Glutamatergic neuron (in vitro differentiated cells): Measurements from ENCODE around the gene PRRX2. TPM values are rescaled to one million over a fixed set of nuclear protein-coding genes. Genes with fewer than 3 reads are reported as not detected.

Source experiments
- DNase-seq: peaks from one replicate; pipeline ENCODE4 v3.0.0; 2022
- H3K27ac Mint-ChIP-seq: one replicate; pipeline ENCODE4 v1.8.0; 2020; ENCODE audit warnings: mild to moderate bottlenecking, mixed read lengths, inconsistent platforms; ENCODE audit not compliant: unreplicated experiment
- H3K27me3 Mint-ChIP-seq: one replicate; pipeline ENCODE4 v1.8.0; 2020; ENCODE audit warnings: mild to moderate bottlenecking, moderate library complexity, mixed read lengths, inconsistent platforms; ENCODE audit not compliant: unreplicated experiment
- H3K36me3 Mint-ChIP-seq: one replicate; pipeline ENCODE4 v1.8.0; 2020; ENCODE audit warnings: mild to moderate bottlenecking, mixed read lengths, inconsistent platforms; ENCODE audit not compliant: unreplicated experiment
- H3K4me1 Mint-ChIP-seq: one replicate; pipeline ENCODE4 v1.8.0; 2020; ENCODE audit warnings: mild to moderate bottlenecking, low read depth, mixed read lengths, inconsistent platforms; ENCODE audit not compliant: unreplicated experiment
- H3K4me3 Mint-ChIP-seq: one replicate; pipeline ENCODE4 v1.8.0; 2020; ENCODE audit warnings: mild to moderate bottlenecking, mixed read lengths, inconsistent platforms; ENCODE audit not compliant: unreplicated experiment
- H3K9me3 Mint-ChIP-seq: one replicate; pipeline ENCODE4 v1.8.0; 2020; ENCODE audit warnings: mild to moderate bottlenecking, moderate library complexity, mixed read lengths, inconsistent platforms; ENCODE audit not compliant: unreplicated experiment
- CTCF ChIP-seq: fragments of 200-600 bp; sonication (generic); IDR thresholded peaks from one replicate; pipeline ENCODE4 v1.5.0; 2021; ENCODE audit not compliant: partially characterized antibody, unreplicated experiment
- long read RNA-seq: library from polyadenylated mRNA; unstranded; transcript quantifications from one replicate; pipeline ENCODE4 v2.0.0, GENCODE V29; 2020; ENCODE audit not compliant: unreplicated experiment
- total RNA-seq: library from RNA; stranded (reverse); fragmentation: NEBNext Ultra II Directional; extraction: Animal tissue kit (Norgen Biotek cat#: 25700); gene quantifications from one replicate; pipeline ENCODE4 v1.2.1, GENCODE V29; 2021; ENCODE audit not compliant: unreplicated experiment

Gene PRRX2
- total RNA-seq = 2.3 TPM
- long read RNA-seq = 0 reads

GRCh38 chr9:129665389-129665775 lies at the start of gene PRRX2:
Gene PRRX2 (plus strand): TSS chr9:129665647. CDS start chr9:129665868, 221 bp downstream.
- H3K27me3 Mint-ChIP-seq = peaks cover 12% of the 10 kb centered on the region
- peak; percentile 60 for DNase-seq
- H3K4me3 Mint-ChIP-seq = peak within 1 kb of the TSS; percentile 30
- TF ChIP-seq CTCF = no peak
- peaks cover 2% of the 10 kb centered on the region for H3K4me1 Mint-ChIP-seq
- peak within 1 kb of the TSS; percentile 59 for H3K27ac Mint-ChIP-seq
- H3K9me3 Mint-ChIP-seq = peaks cover 2% of the 10 kb centered on the region
- no peaks in the 10 kb centered on the region for H3K36me3 Mint-ChIP-seq

GRCh38 chr9:129617167-129617566 lies 48.3 kb upstream of the PRRX2 start:
- H3K9me3 Mint-ChIP-seq = peaks cover 10% of the 10 kb centered on the region
- H3K27ac Mint-ChIP-seq = no peak overlapping the region
- no peak for DNase-seq
- no peaks in the 10 kb centered on the region for H3K36me3 Mint-ChIP-seq
- peaks cover 11% of the 10 kb centered on the region for H3K4me1 Mint-ChIP-seq
- TF ChIP-seq CTCF = no peak
- peaks cover 18% of the 10 kb centered on the region for H3K27me3 Mint-ChIP-seq
- H3K4me3 Mint-ChIP-seq = no peak overlapping the region

DNA sequence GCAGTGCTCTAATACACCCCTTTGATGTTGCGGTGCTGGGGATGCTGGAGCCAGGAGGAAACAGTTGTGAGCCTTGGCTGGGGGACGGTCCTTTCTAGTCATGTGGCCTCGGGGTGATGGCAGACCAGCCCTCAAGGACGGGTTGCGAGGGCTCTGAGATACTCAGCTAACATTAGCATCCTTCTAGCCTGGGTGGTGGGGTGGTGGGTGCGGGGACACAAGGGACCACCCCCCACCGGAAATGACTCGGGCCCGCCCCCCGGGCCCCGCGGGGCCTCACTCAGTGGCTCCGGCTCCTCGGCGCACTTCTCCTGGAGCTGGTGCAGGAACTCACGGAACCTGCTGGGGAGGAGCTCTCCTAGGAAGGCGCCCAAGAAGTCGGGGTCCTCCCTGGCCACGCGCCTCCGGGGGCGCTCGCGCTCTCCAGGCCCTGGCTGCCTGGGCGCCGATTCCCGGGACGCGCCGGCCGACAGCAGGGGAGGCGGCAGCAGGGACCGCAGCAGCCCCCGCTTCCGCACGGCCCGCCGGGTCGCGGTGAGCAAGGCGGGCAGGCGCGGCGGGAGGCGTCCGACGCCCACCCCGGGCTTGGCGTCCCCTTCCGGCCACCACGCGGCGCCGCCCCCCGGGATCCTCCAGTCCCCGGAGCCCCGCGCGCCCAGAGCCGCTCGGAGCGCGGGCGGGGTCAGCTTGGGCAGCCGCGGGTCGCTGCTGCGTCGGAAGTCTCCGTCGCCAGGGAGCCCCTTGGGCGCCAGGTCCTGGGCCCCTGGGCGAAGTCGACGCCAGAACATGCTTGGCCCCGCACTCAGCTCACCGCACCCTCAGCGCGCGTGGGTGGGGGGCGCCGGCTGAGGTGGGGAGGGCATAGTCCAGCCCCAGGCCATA lies 45.4 kb upstream of the PRRX2 start:
- peaks cover 17% of the 10 kb centered on the region for H3K4me1 Mint-ChIP-seq
- TF ChIP-seq CTCF = no peak
- H3K36me3 Mint-ChIP-seq = no peaks in the 10 kb centered on the region
- H3K9me3 Mint-ChIP-seq = peaks cover 13% of the 10 kb centered on the region
- H3K27ac Mint-ChIP-seq = peak overlapping the region; percentile 57
- DNase-seq = peak; percentile 58
- peaks cover 18% of the 10 kb centered on the region for H3K27me3 Mint-ChIP-seq
- peak overlapping the region; percentile 87 for H3K4me3 Mint-ChIP-seq

GRCh38 chr9:129620669-129621295 lies 44.7 kb upstream of the PRRX2 start, which contains the start of gene C9orf50:
Gene C9orf50 (minus strand): TSS chr9:129621101. CDS start chr9:129620574, 527 bp downstream.
- DNase-seq = peak; percentile 79
- Mint-ChIP-seq H3K4me3 (peak within 1 kb of the TSS; percentile 80), H3K27me3 (peaks cover 16% of the 10 kb centered on the region), H3K9me3 (peaks cover 13% of the 10 kb centered on the region), H3K27ac (peak within 1 kb of the TSS; percentile 93), H3K36me3 (no peaks in the 10 kb centered on the region), H3K4me1 (peaks cover 18% of the 10 kb centered on the region)
- TF ChIP-seq CTCF = no peak
